Dermis blood vessel endothelial cell (primary cell): Measurements from ENCODE around the gene FOCAD. TPM values are rescaled to one million over a fixed set of nuclear protein-coding genes. Genes with fewer than 3 reads are reported as not detected.

Experiments
- DNase-seq: peaks from one replicate; pipeline ENCODE4 v3.0.0; 2010
- total RNA-seq: library from RNA; depleted of rRNA; stranded (reverse); fragments of >200 nt; gene quantifications from 2 replicates; pipeline ENCODE4 v1.2.3, GENCODE V29; 2014

Gene FOCAD
- total RNA-seq, 1 donor from 2014 or later = 90.0 TPM

GRCh38 chr9:21023861-21024260, 339.8 kb downstream of the FOCAD start:
- DNase-seq = no peak

GRCh38 chr9:21027295-21027694, 343.2 kb downstream of the FOCAD start:
- DNase-seq = no peak

GRCh38 chr9:21028466-21028865, 344.4 kb downstream of the FOCAD start:
- DNase-seq = no peak

- no peak for DNase-seq
Observed at GRCh38 chr9:21029661-21030060, 345.6 kb downstream of the FOCAD start.

- peak; percentile 37 for DNase-seq
Observed at GRCh38 chr9:21030389-21031035, 346.5 kb downstream of the FOCAD start.

- peak; percentile 18 for DNase-seq
Observed at GRCh38 chr9:21031091-21031807, 347.2 kb downstream of the FOCAD start, which contains the start of gene HACD4. Gene HACD4 (minus strand): TSS chr9:21031640. CDS start chr9:21031590, 50 bp downstream.

GRCh38 chr9:21031808-21032183, 347.7 kb downstream of the FOCAD start:
- DNase-seq = no peak

GRCh38 chr9:21037278-21037677, 353.2 kb downstream of the FOCAD start:
- no peak for DNase-seq

GRCh38 chr9:21039302-21039701, 355.2 kb downstream of the FOCAD start:
- no peak for DNase-seq

GRCh38 chr9:21042466-21042865, 358.4 kb downstream of the FOCAD start:
- no peak for DNase-seq

- no peak for DNase-seq
Observed at GRCh38 chr9:21043841-21044240, 359.8 kb downstream of the FOCAD start.

Other genes with a start within 250 kb of the FOCAD start
- gene MLLT3, start 61.8 kb upstream of the FOCAD start, total RNA-seq = 7.3 and 13.8 TPM in 2 replicates